GM12878 (cell line): Measurements from ENCODE around the gene RNF223. TPM values are rescaled to one million over a fixed set of nuclear protein-coding genes. Genes with fewer than 3 reads are reported as not detected.

Experiments used
- ATAC-seq: fragments of 200-7000 bp; cut with Tn5 transposase; 3 replicates; pipeline ENCODE4 v1.9.1; 2020; ENCODE audit warnings: mild to moderate bottlenecking, moderate library complexity
- BruUV-seq: library from RNA; stranded (reverse); fragments of 400-500 nt; replicated peaks from 2 replicates; lab custom pipeline; 2021; lab: Mats Ljungman, UMichigan
- CTCF ChIA-PET: fragments of 300-600 bp; sonication (Branson Sonifier 250); formaldehyde crosslinking; extraction: SDS; loops from one replicate; lab custom pipeline; 2021; ENCODE audit warnings: inconsistent platforms; lab: Yijun Ruan, JAX
- POLR2A ChIA-PET: fragments of 350-600 bp; formaldehyde crosslinking; extraction: SDS; loops from one replicate; lab custom pipeline; 2021; ENCODE audit warnings: inconsistent platforms; lab: Charles Lee
- RAD21 ChIA-PET: fragments of 300-600 bp; sonication (Branson Sonifier 250); formaldehyde crosslinking; loops from one replicate; lab custom pipeline; 2023; ENCODE audit warnings: antibody characterized with exemption; ENCODE audit not compliant: unreplicated experiment; lab: Charles Lee
- SMC1A ChIA-PET: fragments of 300-600 bp; sonication (Branson Sonifier 250); formaldehyde crosslinking; loops from one replicate; lab custom pipeline; 2023; ENCODE audit not compliant: unreplicated experiment, uncharacterized antibody; lab: Charles Lee
- DNase-seq: peaks from one replicate; pipeline ENCODE4 v3.0.0-alpha.2; 2011; ENCODE audit warnings: low read depth, low spot score
- FAIRE-seq: peaks from 3 replicates; lab custom pipeline; 2011; peaks lifted over from hg19 to GRCh38; lab: Jason Lieb, UNC
- H2AFZ ChIP-seq: 2 replicates; pipeline ENCODE4 v1.6.0; 2011; ENCODE audit warnings: low read depth, low read length, control low read depth; ENCODE audit not compliant: control insufficient read depth
- H3K27ac ChIP-seq: 2 replicates; pipeline ENCODE4 v1.5.1; 2011; ENCODE audit warnings: control low read depth; ENCODE audit not compliant: control insufficient read depth, insufficient read depth
- H3K27me3 ChIP-seq, 2 experiments: replicated peaks in 1 of 2; 2 replicates each; pipeline versions ENCODE4 v1.6.0 to v1.6.1; 2011; ENCODE audit warnings: low read length in 1 of 2; ENCODE audit not compliant: control insufficient read depth in 2 of 2, insufficient read depth in 2 of 2
- H3K36me3 ChIP-seq, 2 experiments: 2 replicates each; pipeline ENCODE4 v1.5.1; 2011; ENCODE audit warnings: low read length in 1 of 2; ENCODE audit not compliant: control insufficient read depth in 2 of 2, insufficient read depth in 2 of 2
- H3K4me1 ChIP-seq: 2 replicates; pipeline ENCODE4 v1.6.1; 2011; ENCODE audit warnings: mild to moderate bottlenecking, low read length, moderate library complexity, mixed read lengths; ENCODE audit not compliant: control insufficient read depth, insufficient read depth
- H3K4me2 ChIP-seq: 2 replicates; pipeline ENCODE4 v1.6.0; 2011; ENCODE audit warnings: control low read depth; ENCODE audit not compliant: control insufficient read depth, insufficient read depth
- H3K4me3 ChIP-seq: fragments of 200-600 bp; sonication (generic); 2 replicates; pipeline ENCODE4 v1.5.1; 2016
- H3K79me2 ChIP-seq: 2 replicates; pipeline ENCODE4 v1.6.0; 2011; ENCODE audit warnings: low read length; ENCODE audit not compliant: control insufficient read depth, insufficient read depth
- H3K9ac ChIP-seq: 2 replicates; pipeline ENCODE4 v1.8.0; 2011; ENCODE audit warnings: low read length, control low read depth, mixed read lengths; ENCODE audit not compliant: control insufficient read depth, insufficient read depth
- H3K9me3 ChIP-seq: replicated peaks from 3 replicates; pipeline ENCODE4 v1.5.1; 2011; ENCODE audit warnings: mild to moderate bottlenecking, low read length; ENCODE audit not compliant: control insufficient read depth, insufficient read depth
- H4K20me1 ChIP-seq: 2 replicates; pipeline ENCODE4 v1.6.0; 2011; ENCODE audit not compliant: control insufficient read depth, insufficient read depth
- HDAC2 ChIP-seq: fragments of 200-600 bp; sonication (generic); IDR thresholded peaks from 2 replicates; pipeline ENCODE4 v1.6.1; 2017
- MTA3 ChIP-seq: IDR thresholded peaks from 2 replicates; pipeline ENCODE4 v1.6.1; 2012; ENCODE audit warnings: low read length, inconsistent platforms, borderline replicate concordance
- NR2C2 ChIP-seq: IDR thresholded peaks from 2 replicates; pipeline ENCODE4 v1.6.1; 2011; ENCODE audit warnings: borderline replicate concordance, low read depth; ENCODE audit not compliant: control insufficient read depth, insufficient read length
- NRF1 ChIP-seq: conservative IDR thresholded peaks from 2 replicates; pipeline ENCODE4 v1.6.1; 2011; ENCODE audit warnings: mild to moderate bottlenecking, low read depth, low read length, improper control_type of control experiment
- PBX3 ChIP-seq: IDR thresholded peaks from 2 replicates; pipeline ENCODE4 v1.6.1; 2011; ENCODE audit warnings: mild to moderate bottlenecking, low read depth, low read length, moderate library complexity; ENCODE audit not compliant: insufficient replicate concordance
- PML ChIP-seq: IDR thresholded peaks from 2 replicates; pipeline ENCODE4 v1.6.1; 2012; ENCODE audit warnings: low read length, inconsistent platforms
- RB1 ChIP-seq: fragments of 450-650 bp; formaldehyde crosslinking; IDR thresholded peaks from 2 replicates; pipeline ENCODE4 v1.6.1; 2017; ENCODE audit warnings: mild to moderate bottlenecking, borderline replicate concordance
- RELB ChIP-seq: fragments of 450-650 bp; IDR thresholded peaks from 2 replicates; pipeline ENCODE4 v1.6.1; 2017; ENCODE audit warnings: low read depth, mild to moderate bottlenecking, moderate library complexity
- SKIL ChIP-seq: fragments of 450-650 bp; IDR thresholded peaks from 2 replicates; pipeline ENCODE4 v1.6.1; 2017; ENCODE audit warnings: mild to moderate bottlenecking, low read depth, inconsistent platforms; ENCODE audit not compliant: poor library complexity, severe bottlenecking
- SMAD1 ChIP-seq: fragments of 450-650 bp; IDR thresholded peaks from 2 replicates; pipeline ENCODE4 v1.6.1; 2018; ENCODE audit warnings: mild to moderate bottlenecking, low read depth; ENCODE audit not compliant: partially characterized antibody
- SMARCA5 ChIP-seq: fragments of 450-650 bp; IDR thresholded peaks from 2 replicates; pipeline ENCODE4 v1.6.1; 2017; ENCODE audit warnings: mild to moderate bottlenecking
- SUZ12 ChIP-seq: fragments of 200-600 bp; sonication (generic); IDR thresholded peaks from one replicate; pipeline ENCODE4 v1.6.1; 2018; ENCODE audit warnings: antibody characterized with exemption, mild to moderate bottlenecking; ENCODE audit not compliant: unreplicated experiment
- ZNF274 ChIP-seq: IDR thresholded peaks from one replicate; pipeline ENCODE4 v1.8.0; 2011; ENCODE audit not compliant: insufficient read length, insufficient read depth
- ZNF384 ChIP-seq: IDR thresholded peaks from 2 replicates; pipeline ENCODE4 v1.6.1; 2012; ENCODE audit warnings: low read depth, mild to moderate bottlenecking, low read length, improper control_type of control experiment, borderline replicate concordance
- WGBS: methylation state at CpG from one replicate; pipeline ENCODE4 v1.1.6; 2016; ENCODE audit warnings: low lambda C conversion rate; ENCODE audit not compliant: insufficient replicate concordance, insufficient coverage; ENCODE audit errors: missing lambda C conversion rate; 5-methylcytosine and 5-hydroxymethylcytosine counted together
- in situ Hi-C: fragments of 300-500 bp; cut with MboI; formaldehyde crosslinking; loops from 9 replicates; pipeline ENCODE4 v1.14.3; 2018; ENCODE audit warnings: mixed read lengths
- intact Hi-C: fragments of 100-400 bp; cut with micrococcal nuclease; formaldehyde crosslinking; loops from one replicate; pipeline ENCODE4 v1.14.2; 2022; ENCODE audit not compliant: unreplicated experiment
- polyA plus RNA-seq, 11 experiments: library from polyadenylated mRNA; depleted of rRNA in 4 of 11; unstranded in 6 of 11; stranded (reverse) in 5 of 11; fragments of >200 nt; fragmentation: Nextera tagmentation in 4 of 11; fragmentation: Illumina TruSeq in 1 of 11; extraction: Ambion mirVana in 4 of 11; extraction: Trizol in 1 of 11; gene quantifications; 1 replicate in 1 of 11; 2 replicates in 10 of 11; pipeline versions ENCODE4 v1.2.1 to v1.2.3, GENCODE V29; 2011 to 2016; ENCODE audit warnings: inconsistent platforms in 2 of 11, missing spikeins in 2 of 11, low read depth in 1 of 11
- total RNA-seq, 4 experiments: library from RNA; depleted of rRNA in 3 of 4; stranded (reverse); fragments of >200 nt in 3 of 4; fragmentation: Illumina TruSeq in 1 of 4; extraction: Trizol in 1 of 4; gene quantifications; 2 replicates each; pipeline versions ENCODE4 v1.2.1 to v1.2.3, GENCODE V29; 2013 to 2021

The RNF223 gene
- total and polyA plus RNA-seq, 10 of the 15 experiments (the other 5 are each of a cell fraction or from before 2014, with no cell fraction given) = 0.06 TPM; not detected in 9

- Histone ChIP-seq H2AFZ (no peak overlapping the region), H3K36me3 (peaks cover 3 to 24% of the 10 kb centered on the region in 2 experiments; a peak in 3 of 4 replicates), H3K79me2 (no peaks in the 10 kb centered on the region), H3K4me2 (no peak overlapping the region), H3K4me1 (peaks cover 5% of the 10 kb centered on the region; the same call in 1 of the 2 replicates)
- no peak for FAIRE-seq
- SMC1A ChIA-PET = no interaction called here
- RAD21 ChIA-PET = no interaction called here
- in situ Hi-C loops (no loop called here), intact Hi-C loops (no loop called here)
- CTCF ChIA-PET = no interaction called here
- no peak for DNase-seq
- no peak for TF ChIP-seq RELB
- TF ChIP-seq SMARCA5 = no peak
- TF ChIP-seq, all 136 proteins: peak for 0
- H4K20me1 ChIP-seq = no peaks in the 10 kb centered on the region
- no peak for ATAC-seq
- H3K9ac ChIP-seq = no peak overlapping the region
- POLR2A ChIA-PET = no interaction called here
- no peaks in the 10 kb centered on the region for H3K27me3 ChIP-seq
- BruUV-seq = no TSS peak
- H3K27ac ChIP-seq = no peak overlapping the region
- no peaks in the 10 kb centered on the region for H3K9me3 ChIP-seq
- WGBS = 89% methylated on average over 18 of the region's 25 CpGs
- no peak overlapping the region for H3K4me3 ChIP-seq
Measured at GRCh38 chr1:1047963-1048362, 26.1 kb downstream of the RNF223 start.

- CTCF ChIA-PET = no interaction called here
- Histone ChIP-seq H4K20me1 (no peaks in the 10 kb centered on the region), H3K4me2 (no peak overlapping the region), H3K4me1 (peaks cover 5% of the 10 kb centered on the region; the same call in 1 of the 2 replicates), H3K9me3 (no peaks in the 10 kb centered on the region), H2AFZ (no peak overlapping the region), H3K36me3 (peaks cover 3 to 24% of the 10 kb centered on the region in 2 experiments; a peak in 3 of 4 replicates), H3K79me2 (no peaks in the 10 kb centered on the region), H3K27me3 (no peaks in the 10 kb centered on the region), H3K9ac (no peak overlapping the region), H3K27ac (no peak overlapping the region), H3K4me3 (no peak overlapping the region)
- RAD21 ChIA-PET = no interaction called here
- no TSS peak for BruUV-seq
- no peak for DNase-seq
- WGBS = 88% methylated on average over 19 of the region's 19 CpGs
- in situ Hi-C loops (no loop called here), intact Hi-C loops (no loop called here)
- POLR2A ChIA-PET = no interaction called here
- no peak for ATAC-seq
- FAIRE-seq = no peak
- SMC1A ChIA-PET = no interaction called here
- TF ChIP-seq ZNF384 (no peak), SMAD1 (no peak), SMARCA5 (no peak), SUZ12 (no peak), NRF1 (no peak), HDAC2 (no peak), ZNF274 (no peak), PBX3 (no peak), SKIL (no peak), RB1 (no peak), PML (no peak), MTA3 (no peak), NR2C2 (no peak)
Measured at GRCh38 chr1:1047407-1047806, 26.7 kb downstream of the RNF223 start.
